C4-2B (cell line): ENCODE measurements around the gene PPP1R1A.

Experiments used
- CTCF ChIP-seq: fragments of 450-650 bp; conservative IDR thresholded peaks from 2 replicates; pipeline ENCODE4 v1.5.1; 2017; ENCODE audit warnings: mild to moderate bottlenecking
- ZFX ChIP-seq: fragments of 450-650 bp; IDR thresholded peaks from 2 replicates; pipeline ENCODE4 v1.6.1; 2017

GRCh38 chr12:54616933-54617680 lies 28.6 kb upstream of the PPP1R1A start:
- TF ChIP-seq CTCF = no peak
- no peak for TF ChIP-seq ZFX
